ENCODE measurements around the gene NCAPH2.

Gene NCAPH2

GRCh38 chr22:50569041-50569459 lies 61.0 kb downstream of the NCAPH2 start:
- TF ChIP-seq SP1 (IDR thresholded peaks at IDR 0.05), result no peak
- TF ChIP-seq CTBP1 (IDR thresholded peaks at IDR 0.05; ENCODE audit: borderline replicate concordance), result no peak
- TF ChIP-seq L3MBTL2 (conservative IDR thresholded peaks at IDR 0.05), result no peak
- TF ChIP-seq HDGF (IDR thresholded peaks at IDR 0.05; ENCODE audit: borderline replicate concordance), result no peak
- no peak for TF ChIP-seq PKNOX1 (IDR thresholded peaks at IDR 0.05)
- TF ChIP-seq FOXM1 (IDR thresholded peaks at IDR 0.05; ENCODE audit: borderline replicate concordance), result no peak
- no peak for TF ChIP-seq ARNT (IDR thresholded peaks at IDR 0.05)
- TF ChIP-seq NFRKB (IDR thresholded peaks at IDR 0.05), result no peak
- TF ChIP-seq ELF4 (IDR thresholded peaks at IDR 0.05), result no peak
- TF ChIP-seq SUZ12 (IDR thresholded peaks at IDR 0.05), result no peak
- no peak for TF ChIP-seq LEF1 (IDR thresholded peaks at IDR 0.05; ENCODE audit: borderline replicate concordance)
- TF ChIP-seq TARDBP (IDR thresholded peaks at IDR 0.05), result no peak
- ChIA-PET POLR2A (interaction anchor here (1.0 to 1.4 kb wide), 4 partner anchors 10 to 43 kb away, joined by 3 to 5 read pairs (median 4); partner anchors contain the start of genes CHKB and SCO2), CTCF (no interaction called here)
- DNase-seq (ENCODE audit: extremely low spot score), result no peak

- POLR2A ChIA-PET, result interaction anchor here (1.2 to 1.5 kb wide), 2 partner anchors 12 to 44 kb away, joined by 5 read pairs; partner anchors contain the start of genes CHKB and SCO2
These were observed 62.0 kb downstream of the NCAPH2 start for GRCh38 chr22:50569896-50570535.

GRCh38 chr22:50570861-50571260 lies 62.8 kb downstream of the NCAPH2 start:
- CTCF ChIA-PET, result no interaction called here
- POLR2A ChIA-PET, result interaction anchor here (1.5 to 2.7 kb wide), 2 partner anchors 8 to 45 kb away, joined by 5 to 15 read pairs; partner anchors contain the start of genes SCO2 and SYCE3
- no peak for TF ChIP-seq HDGF (IDR thresholded peaks at IDR 0.05; ENCODE audit: borderline replicate concordance)
- TF ChIP-seq ZNF384 (IDR thresholded peaks at IDR 0.05), result no peak
- no peak for TF ChIP-seq LEF1 (IDR thresholded peaks at IDR 0.05; ENCODE audit: borderline replicate concordance)
- no peak for TF ChIP-seq NFRKB (IDR thresholded peaks at IDR 0.05)
- TF ChIP-seq TARDBP (IDR thresholded peaks at IDR 0.05), result no peak
- TF ChIP-seq SP1 (IDR thresholded peaks at IDR 0.05), result no peak
- TF ChIP-seq CTBP1 (IDR thresholded peaks at IDR 0.05; ENCODE audit: borderline replicate concordance), result no peak
- TF ChIP-seq ARNT (IDR thresholded peaks at IDR 0.05), result no peak
- no peak for TF ChIP-seq BHLHE40 (IDR thresholded peaks at IDR 0.05; ENCODE audit: borderline replicate concordance)
- TF ChIP-seq ELF4 (IDR thresholded peaks at IDR 0.05), result no peak
- no peak for TF ChIP-seq FOXA1 (IDR thresholded peaks at IDR 0.05)
- TF ChIP-seq PKNOX1 (IDR thresholded peaks at IDR 0.05), result no peak
- no peak for TF ChIP-seq FOXM1 (IDR thresholded peaks at IDR 0.05; ENCODE audit: borderline replicate concordance)
- TF ChIP-seq FOXK2 (IDR thresholded peaks at IDR 0.05), result no peak
- DNase-seq (ENCODE audit: extremely low spot score), result no peak

More at GRCh38 chr22:50569896-50570535, 62.0 kb downstream of the NCAPH2 start:
- DNase-seq (ENCODE audit: extremely low spot score), result no peak
- TF ChIP-seq SUZ12 (IDR thresholded peaks at IDR 0.05), result no peak
- TF ChIP-seq SP1 (IDR thresholded peaks at IDR 0.05), result no peak
- no peak for TF ChIP-seq PKNOX1 (IDR thresholded peaks at IDR 0.05)
- no peak for TF ChIP-seq BHLHE40 (IDR thresholded peaks at IDR 0.05; ENCODE audit: borderline replicate concordance)
- no peak for TF ChIP-seq TARDBP (IDR thresholded peaks at IDR 0.05)
- no peak for TF ChIP-seq NFRKB (IDR thresholded peaks at IDR 0.05)
- no peak for TF ChIP-seq FOXA1 (IDR thresholded peaks at IDR 0.05)
- TF ChIP-seq ARNT (IDR thresholded peaks at IDR 0.05), result no peak
- TF ChIP-seq CTBP1 (IDR thresholded peaks at IDR 0.05; ENCODE audit: borderline replicate concordance), result no peak
- TF ChIP-seq ZNF384 (IDR thresholded peaks at IDR 0.05), result no peak
- no peak for TF ChIP-seq L3MBTL2 (conservative IDR thresholded peaks at IDR 0.05)
- no peak for TF ChIP-seq FOXK2 (IDR thresholded peaks at IDR 0.05)
- no peak for TF ChIP-seq FOXM1 (IDR thresholded peaks at IDR 0.05; ENCODE audit: borderline replicate concordance)
- TF ChIP-seq HDGF (IDR thresholded peaks at IDR 0.05; ENCODE audit: borderline replicate concordance), result no peak
- CTCF ChIA-PET, result no interaction called here

GRCh38 chr22:50571264-50572175 lies 63.5 kb downstream of the NCAPH2 start:
- POLR2A ChIA-PET, result interaction anchor here (1.0 to 2.7 kb wide), 4 partner anchors 8 to 62 kb away, joined by 3 to 15 read pairs (median 8); partner anchors contain the start of genes CHKB, SCO2 and SYCE3
- DNase-seq (ENCODE audit: extremely low spot score), result no peak
- CTCF ChIA-PET, result interaction anchor here (0.9 to 1.0 kb wide), 2 partner anchors 46 to 49 kb away, joined by 3 read pairs; no protein-coding TSS in a partner anchor
- TF ChIP-seq ELF4 (IDR thresholded peaks at IDR 0.05) (no peak), BHLHE40 (IDR thresholded peaks at IDR 0.05; ENCODE audit: borderline replicate concordance) (no peak), FOXA1 (IDR thresholded peaks at IDR 0.05) (no peak), HDGF (IDR thresholded peaks at IDR 0.05; ENCODE audit: borderline replicate concordance) (no peak), LEF1 (IDR thresholded peaks at IDR 0.05; ENCODE audit: borderline replicate concordance) (no peak), SP1 (IDR thresholded peaks at IDR 0.05) (no peak), CTBP1 (IDR thresholded peaks at IDR 0.05; ENCODE audit: borderline replicate concordance) (no peak), FOXK2 (IDR thresholded peaks at IDR 0.05) (no peak), ZNF384 (IDR thresholded peaks at IDR 0.05) (no peak), PKNOX1 (IDR thresholded peaks at IDR 0.05) (no peak), ARNT (IDR thresholded peaks at IDR 0.05) (no peak), TARDBP (IDR thresholded peaks at IDR 0.05) (no peak), L3MBTL2 (conservative IDR thresholded peaks at IDR 0.05) (no peak), FOXM1 (IDR thresholded peaks at IDR 0.05; ENCODE audit: borderline replicate concordance) (no peak)
